NCI-H187 treated with DMSO at 0.1 percent for 48 hours (cell line): ENCODE results near the gene SPPL2C.

Experiments used
- DNase-seq: peaks from one replicate; lab custom pipeline; 2025; lab: John Stamatoyannopoulos, UW

SPPL2C gene

GRCh38 chr17:45844695-45845375, at the start of gene SPPL2C:
TSS of gene SPPL2C (plus strand) at chr17:45844881. CDS start at chr17:45844907, 26 bp downstream.
- no peak for DNase-seq

DNA sequence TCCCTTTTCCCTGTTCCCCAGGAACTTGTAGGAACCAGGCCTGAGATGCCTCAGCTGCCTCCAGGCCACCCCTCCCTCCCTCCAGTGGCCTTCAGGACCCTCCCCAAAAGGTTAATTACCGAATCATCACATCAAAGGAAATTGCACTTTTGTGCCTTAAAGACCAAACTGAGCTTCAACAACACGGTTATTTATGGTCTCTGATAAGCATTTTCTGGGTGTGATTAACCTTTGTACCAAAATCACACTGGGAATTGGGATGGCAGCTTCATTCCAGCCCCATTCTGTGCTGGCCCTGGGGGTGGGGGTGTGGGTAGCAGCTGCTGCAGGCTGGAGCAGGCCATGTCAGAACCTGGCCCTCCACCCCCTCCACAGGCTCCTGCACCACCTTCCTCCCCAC, 43.9 kb upstream of the SPPL2C start:
- DNase-seq, result no peak

GRCh38 chr17:45801421-45801820, 43.3 kb upstream of the SPPL2C start:
- no peak for DNase-seq

DNA sequence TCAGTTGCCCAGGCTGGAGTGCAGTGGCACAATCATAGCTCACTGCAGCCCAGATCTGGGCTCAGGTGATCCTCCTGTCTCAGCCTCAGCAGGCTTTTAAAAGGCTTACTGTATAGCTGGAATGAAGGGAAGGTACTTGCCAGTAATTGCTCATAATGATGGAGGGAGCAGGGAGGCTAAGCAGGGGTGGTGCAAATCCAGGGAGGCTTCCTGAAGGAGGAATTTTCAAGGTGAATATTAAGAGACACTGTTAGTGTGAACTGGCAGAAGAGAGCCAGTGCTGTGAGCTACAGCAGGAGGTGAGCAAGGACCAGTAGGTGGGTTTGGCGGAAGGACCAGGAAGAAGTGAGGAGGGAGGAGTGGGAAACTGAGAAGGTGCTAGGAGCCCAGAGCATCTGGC, 35.8 kb upstream of the SPPL2C start:
- no peak for DNase-seq

DNA sequence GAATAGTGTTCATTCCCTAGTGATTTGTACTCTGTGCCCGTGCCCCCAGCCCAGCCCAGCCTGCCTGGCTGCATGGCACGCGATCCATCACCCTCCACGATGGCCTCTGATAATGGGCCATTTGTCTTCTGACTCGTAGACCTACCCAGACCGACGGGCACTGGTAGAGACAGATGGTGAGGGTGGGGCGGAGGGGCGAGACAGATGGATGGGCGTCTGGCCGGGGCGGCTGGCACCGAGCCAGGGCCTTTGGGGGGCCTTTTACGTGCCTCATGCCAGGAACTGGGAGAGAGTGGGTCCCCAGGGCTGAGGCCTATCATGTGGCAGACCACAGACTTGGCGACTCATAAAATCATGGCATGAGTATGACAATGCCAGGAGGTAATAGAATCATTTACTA, 35.2 kb upstream of the SPPL2C start:
- no peak for DNase-seq

- no peak for DNase-seq
Observed at GRCh38 chr17:45812102-45812501, 32.6 kb upstream of the SPPL2C start.

DNA sequence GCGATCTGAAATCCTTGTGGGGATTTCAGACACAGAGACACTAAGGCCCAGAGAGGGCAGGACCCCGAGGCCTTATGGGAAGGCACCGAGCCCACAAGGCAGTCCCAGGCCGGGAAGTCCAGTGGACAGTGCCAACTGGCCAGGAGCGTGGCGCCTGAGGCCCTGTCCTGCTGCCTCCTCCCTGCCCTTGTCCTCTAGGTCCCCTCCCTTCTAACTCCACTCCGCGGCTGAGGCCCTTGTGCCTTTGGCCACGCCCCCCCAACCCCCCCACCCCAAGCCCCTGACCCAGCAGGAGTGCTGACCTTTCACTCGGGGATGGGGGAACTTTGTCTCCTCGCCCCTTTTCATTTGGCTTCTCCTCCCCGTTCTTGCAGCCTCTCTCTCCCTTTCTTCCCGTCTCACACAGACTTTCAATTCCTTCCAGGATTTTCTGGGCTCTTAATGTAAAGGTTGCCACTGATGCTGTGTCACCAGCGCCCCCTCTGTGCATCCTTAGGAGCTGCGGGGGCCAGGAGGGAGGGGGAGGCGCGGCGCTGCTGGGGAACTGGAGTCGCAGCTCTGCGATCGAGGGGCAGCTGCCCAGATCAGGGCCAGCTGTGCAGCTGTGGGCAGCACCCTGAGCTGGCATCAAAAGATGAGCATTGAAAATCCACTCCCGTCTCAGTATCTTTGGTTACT, 31.5 kb upstream of the SPPL2C start:
- no peak for DNase-seq

DNA sequence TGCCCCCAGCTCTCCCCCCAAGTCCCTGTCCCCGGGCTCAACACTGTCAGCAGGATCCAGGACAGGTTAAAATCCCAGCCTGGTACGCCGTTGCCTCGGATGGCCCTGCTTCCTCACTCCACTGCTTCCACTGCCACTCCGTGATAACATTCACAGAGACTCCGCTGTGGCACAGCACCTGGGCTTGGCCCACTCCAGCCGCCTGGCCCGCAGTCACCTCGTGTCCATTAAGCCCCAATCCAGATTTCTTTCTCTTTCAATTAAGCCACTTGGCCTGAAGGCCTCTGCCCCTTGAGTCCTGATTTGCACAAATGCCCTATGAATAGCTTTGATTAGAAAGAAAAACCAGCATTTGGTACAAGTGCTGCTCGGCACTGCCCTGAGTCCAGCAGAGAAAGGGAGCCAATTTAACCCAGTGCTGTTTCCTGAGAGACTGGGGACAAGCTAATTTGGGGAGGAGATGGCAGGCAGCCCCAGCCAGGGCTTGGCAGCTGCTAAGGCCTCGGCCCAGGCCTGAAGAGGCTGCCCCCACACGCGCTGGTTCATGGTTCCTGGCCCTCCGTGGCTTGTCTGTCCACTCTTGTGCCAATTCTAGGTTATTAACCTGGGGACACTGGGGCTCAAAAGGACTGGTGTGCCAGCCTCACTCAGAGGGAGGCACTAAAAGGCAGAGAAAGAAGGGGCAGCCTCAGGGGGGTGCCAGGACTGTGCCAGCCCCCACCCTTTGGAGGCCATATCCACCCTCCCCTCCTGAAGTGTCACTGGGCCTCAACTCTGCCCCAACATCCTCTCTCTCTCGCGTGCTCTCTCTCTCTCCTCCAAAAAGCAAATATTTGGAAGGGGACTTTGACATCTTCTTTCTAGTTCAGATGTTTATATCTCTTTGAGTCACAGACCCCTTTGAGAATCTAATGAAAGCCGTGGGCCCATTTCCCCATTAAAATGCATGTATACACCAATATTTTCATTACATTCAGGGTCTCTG, 29.8 kb upstream of the SPPL2C start:
- no peak for DNase-seq

DNA sequence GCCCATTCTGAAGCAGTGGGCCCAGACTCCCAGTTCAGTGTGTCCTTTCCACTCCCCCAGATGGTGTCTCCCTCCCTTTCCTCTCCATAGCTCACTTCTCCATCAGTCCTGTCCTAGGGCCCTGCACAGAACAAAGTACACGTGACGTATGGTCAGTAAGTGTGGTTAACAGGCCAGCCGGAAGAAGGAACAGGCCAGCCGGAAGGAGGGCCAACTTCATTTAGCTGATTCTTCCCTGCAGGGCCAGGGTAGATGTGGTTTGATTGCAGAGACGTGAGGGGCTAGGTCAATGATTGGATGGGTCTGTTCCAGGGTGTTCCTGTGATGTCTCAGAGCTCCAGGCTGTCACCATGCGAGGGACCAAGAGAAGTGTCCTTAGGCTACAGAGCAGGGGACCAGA, 28.9 kb upstream of the SPPL2C start:
- no peak for DNase-seq

- no peak for DNase-seq
Observed at GRCh38 chr17:45818041-45818440, 26.6 kb upstream of the SPPL2C start.

DNA sequence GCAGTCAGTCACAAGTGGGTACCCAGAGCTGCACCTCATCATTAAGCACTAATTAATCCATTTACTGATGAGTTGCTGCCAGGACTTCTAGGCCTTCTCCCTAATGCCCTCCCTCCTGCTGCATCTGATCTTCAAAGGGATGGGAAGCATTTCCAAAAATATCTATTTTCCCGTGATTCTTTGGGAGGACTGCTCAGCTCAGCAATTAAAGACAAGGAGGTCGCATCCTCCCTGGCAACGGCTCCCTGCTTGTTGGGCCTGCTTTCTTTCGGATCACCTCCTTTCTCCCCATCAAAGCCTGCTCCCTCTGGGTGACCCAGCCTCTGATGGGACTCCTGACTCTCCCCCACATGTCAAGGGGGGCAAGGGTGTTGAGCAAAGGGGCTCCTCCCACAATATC, 26.0 kb upstream of the SPPL2C start:
- no peak for DNase-seq

GRCh38 chr17:45819632-45820031, 25.0 kb upstream of the SPPL2C start:
- DNase-seq, result no peak

DNA sequence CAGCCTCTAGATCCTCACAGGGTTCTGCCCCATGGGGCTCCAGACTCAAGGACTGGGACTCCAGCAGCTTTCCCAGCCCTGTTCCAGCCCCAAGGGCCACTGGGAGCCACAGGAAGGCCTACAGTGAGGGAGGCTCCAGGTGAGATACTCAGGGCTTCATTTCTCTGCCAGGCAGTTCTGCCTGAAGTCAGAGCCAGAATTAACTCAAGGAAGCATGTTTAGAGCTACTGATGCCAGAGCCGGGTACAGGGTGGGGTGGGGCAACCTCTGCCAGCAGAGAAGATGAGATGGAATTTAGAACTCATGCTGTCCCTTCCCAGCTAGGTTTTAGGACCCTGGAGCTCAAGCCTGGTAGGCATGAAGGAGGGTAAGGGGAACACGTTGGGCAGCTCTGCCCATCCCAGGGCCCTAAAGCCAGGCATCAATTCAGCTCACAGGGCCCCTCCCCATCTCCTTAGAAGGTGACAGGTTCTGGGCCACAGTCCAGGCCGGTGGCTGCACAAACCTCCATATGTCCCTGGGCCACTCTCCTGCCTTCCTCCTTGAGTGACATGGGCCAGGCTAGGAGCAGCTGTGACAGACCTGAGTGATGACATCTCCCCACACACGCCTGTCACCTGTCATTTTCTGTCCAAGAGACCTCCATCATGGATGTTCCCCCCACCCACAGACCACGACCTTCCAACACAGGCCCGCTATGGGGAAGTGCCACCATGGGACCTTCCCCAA, 24.5 kb upstream of the SPPL2C start:
- DNase-seq, result no peak

- DNase-seq, result no peak
Observed at GRCh38 chr17:45821147-45821546, 23.5 kb upstream of the SPPL2C start.

GRCh38 chr17:45823598-45823997, 21.1 kb upstream of the SPPL2C start:
- no peak for DNase-seq

- no peak for DNase-seq
Observed at GRCh38 chr17:45824475-45824874, 20.2 kb upstream of the SPPL2C start.

DNA sequence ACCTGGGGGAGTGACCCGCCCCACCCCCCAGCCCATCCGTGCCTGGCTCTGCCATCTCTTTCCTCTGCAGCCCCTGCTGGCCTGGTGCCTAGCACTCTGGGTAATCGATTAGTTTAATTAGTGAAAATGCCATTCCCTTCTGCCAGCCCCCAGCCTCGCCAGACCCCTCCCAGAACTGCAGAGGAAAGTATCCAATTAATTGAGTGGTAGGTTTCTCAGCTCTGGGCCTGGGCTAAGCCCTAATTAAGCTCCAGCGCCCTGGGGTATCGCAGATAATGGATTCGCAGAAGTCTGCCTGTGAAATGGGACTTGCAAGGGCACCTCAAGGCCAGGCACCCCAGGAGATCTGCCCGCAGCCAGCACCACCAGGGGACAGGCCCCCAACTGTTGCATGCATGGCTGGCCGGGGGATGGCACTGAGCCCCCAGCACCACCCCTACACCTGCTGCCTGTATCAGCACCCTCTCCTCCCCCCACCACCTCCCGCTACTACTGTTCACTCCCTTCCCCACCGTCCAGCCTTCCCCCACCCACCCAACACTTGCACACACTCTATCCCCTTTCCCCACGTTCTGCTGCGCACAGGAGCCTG, 19.7 kb upstream of the SPPL2C start:
- no peak for DNase-seq

- no peak for DNase-seq
Observed at GRCh38 chr17:45825792-45826191, 18.9 kb upstream of the SPPL2C start.

- no peak for DNase-seq
Observed at GRCh38 chr17:45826919-45827588, 17.6 kb upstream of the SPPL2C start.

DNA sequence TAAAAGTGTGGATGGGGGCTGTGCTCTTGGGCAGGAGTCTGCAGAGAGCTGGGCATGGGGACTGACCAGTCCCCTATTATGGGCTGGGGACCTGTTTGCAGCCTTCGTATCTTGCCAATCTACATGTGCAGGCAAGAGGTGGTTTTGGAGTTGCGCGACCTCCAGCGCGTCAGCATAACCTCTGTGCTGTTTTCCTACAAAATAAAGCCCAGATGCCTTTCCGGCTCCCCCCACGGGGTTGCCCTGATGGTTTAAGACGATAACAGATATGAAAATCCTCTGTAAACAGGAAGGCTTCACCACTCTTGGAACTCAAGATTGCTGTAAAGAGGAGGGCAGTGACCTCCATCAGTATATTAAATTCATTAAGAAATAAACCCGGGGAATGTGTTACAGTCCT, 16.5 kb upstream of the SPPL2C start:
- DNase-seq, result no peak

DNA sequence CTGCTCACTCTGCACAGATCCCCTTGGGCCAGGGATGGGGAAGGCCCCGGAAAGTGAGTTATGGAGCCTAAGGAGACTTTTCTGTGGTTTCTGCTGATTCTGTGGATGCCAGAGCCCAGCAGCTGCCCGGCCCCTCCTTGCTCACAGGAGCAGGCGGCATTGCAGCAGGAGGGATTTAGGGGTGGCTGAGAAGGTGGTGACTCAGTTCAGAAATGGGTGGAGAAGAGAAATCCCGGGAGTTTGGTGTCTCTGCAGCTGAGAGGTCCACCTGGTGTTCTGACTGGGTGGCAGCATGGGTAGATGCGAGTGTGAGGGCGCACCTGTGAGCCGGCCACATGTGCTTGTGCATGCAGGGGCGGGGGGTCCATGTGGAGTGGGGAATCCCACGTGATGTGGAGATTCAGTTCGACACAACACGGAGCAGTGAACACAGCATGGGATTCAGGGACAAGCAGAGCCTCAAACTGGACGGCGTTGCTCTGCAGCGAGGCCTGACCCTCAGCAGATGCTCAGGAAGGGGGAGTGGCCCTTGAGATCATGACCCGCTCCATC, 16.0 kb upstream of the SPPL2C start:
- no peak for DNase-seq
